GM19238 (cell line): ENCODE measurements around the gene NRP1.

Experiments
- DNase-seq: peaks from one replicate; pipeline ENCODE4 v3.0.0; 2011; ENCODE audit warnings: low spot score; ENCODE audit not compliant: insufficient read length

NRP1 gene

GRCh38 chr10:33293531-33294170, 40.8 kb downstream of the NRP1 start:
- no peak for DNase-seq

GRCh38 chr10:33293076-33293475, 41.4 kb downstream of the NRP1 start:
- DNase-seq, result no peak

- DNase-seq, result no peak
These were observed 43.3 kb downstream of the NRP1 start for GRCh38 chr10:33291053-33291592.

- DNase-seq, result no peak
These were observed 44.0 kb downstream of the NRP1 start for GRCh38 chr10:33290321-33291052.

GRCh38 chr10:33289776-33290175, 44.7 kb downstream of the NRP1 start:
- no peak for DNase-seq

GRCh38 chr10:33288127-33288526, 46.3 kb downstream of the NRP1 start:
- DNase-seq, result no peak

- DNase-seq, result no peak
These were observed 47.4 kb downstream of the NRP1 start for GRCh38 chr10:33287112-33287511.

- no peak for DNase-seq
These were observed 48.1 kb downstream of the NRP1 start for GRCh38 chr10:33286157-33286934.

GRCh38 chr10:33284945-33285344, 49.5 kb downstream of the NRP1 start:
- no peak for DNase-seq

GRCh38 chr10:33279811-33280602, 54.5 kb downstream of the NRP1 start:
- DNase-seq, result no peak

- DNase-seq, result no peak
These were observed 55.2 kb downstream of the NRP1 start for GRCh38 chr10:33279276-33279675.

GRCh38 chr10:33278198-33278597, 56.3 kb downstream of the NRP1 start:
- no peak for DNase-seq

GRCh38 chr10:33277135-33277536, 57.3 kb downstream of the NRP1 start:
- no peak for DNase-seq

- DNase-seq, result no peak
These were observed 58.1 kb downstream of the NRP1 start for GRCh38 chr10:33276282-33276923.

- no peak for DNase-seq
These were observed 60.2 kb downstream of the NRP1 start for GRCh38 chr10:33274096-33274785.

- DNase-seq, result no peak
These were observed 61.0 kb downstream of the NRP1 start for GRCh38 chr10:33273295-33274002.

GRCh38 chr10:33272635-33273034, 61.8 kb downstream of the NRP1 start:
- no peak for DNase-seq

GRCh38 chr10:33271969-33272583, 62.4 kb downstream of the NRP1 start:
- no peak for DNase-seq

GRCh38 chr10:33270971-33271370, 63.5 kb downstream of the NRP1 start:
- DNase-seq, result no peak
